ENCODE measurements around the gene BBS5.
A peak's percentile ranks its signal among the peaks of the same experiment; 100 is the strongest.
"Not testable (repeated sequence)": the region's sequence is repeated elsewhere in the genome, so short reads cannot be mapped to it uniquely, and the experiment has no call there.

Gene BBS5

DNA sequence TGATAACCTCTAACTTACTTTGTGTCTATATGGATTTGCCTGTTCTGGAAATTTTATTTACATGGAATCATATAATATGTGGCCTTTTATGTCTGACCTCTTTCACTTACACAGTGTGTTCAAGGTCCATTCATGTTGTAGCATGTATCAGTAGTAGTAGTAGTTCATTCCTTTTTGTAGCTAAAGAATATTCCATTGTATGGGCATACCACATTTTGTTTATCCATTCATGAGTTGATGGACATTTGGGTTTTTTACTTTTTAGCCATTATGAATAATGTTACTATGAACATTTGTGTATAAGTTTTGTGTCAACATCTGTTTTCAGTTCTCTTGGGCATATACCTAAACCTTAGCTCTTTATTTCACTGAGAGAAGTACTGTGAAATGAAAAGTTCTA, 11.5 kb downstream of the BBS5 start:
- no peak for DNase-seq

- DNase-seq: no peak
Measured at GRCh38 chr2:169491378-169491777, 12.1 kb downstream of the BBS5 start.

DNA sequence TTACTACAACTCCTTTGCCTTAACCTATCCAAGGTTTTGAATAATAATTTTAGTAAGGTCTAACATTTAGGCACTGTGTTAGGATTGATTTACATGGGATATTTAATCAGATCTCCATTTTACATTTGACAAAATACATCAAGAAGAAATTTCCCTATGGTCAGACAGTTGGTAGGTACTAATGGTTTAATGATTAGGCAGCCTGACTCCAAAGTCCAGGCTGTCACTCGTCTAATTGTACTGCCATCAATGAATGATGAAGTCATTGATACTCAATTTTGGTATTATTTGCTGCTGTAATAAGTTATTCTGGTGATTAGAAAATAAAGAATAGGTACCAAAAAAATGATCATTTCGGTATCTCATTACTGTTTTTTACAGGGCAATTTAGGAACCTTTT, 14.1 kb downstream of the BBS5 start:
- DNase-seq: no peak

GRCh38 chr2:169495310-169495928, 16.1 kb downstream of the BBS5 start:
- no peak for DNase-seq

GRCh38 chr2:169504651-169505050, 25.4 kb downstream of the BBS5 start:
- no peak for DNase-seq

DNA sequence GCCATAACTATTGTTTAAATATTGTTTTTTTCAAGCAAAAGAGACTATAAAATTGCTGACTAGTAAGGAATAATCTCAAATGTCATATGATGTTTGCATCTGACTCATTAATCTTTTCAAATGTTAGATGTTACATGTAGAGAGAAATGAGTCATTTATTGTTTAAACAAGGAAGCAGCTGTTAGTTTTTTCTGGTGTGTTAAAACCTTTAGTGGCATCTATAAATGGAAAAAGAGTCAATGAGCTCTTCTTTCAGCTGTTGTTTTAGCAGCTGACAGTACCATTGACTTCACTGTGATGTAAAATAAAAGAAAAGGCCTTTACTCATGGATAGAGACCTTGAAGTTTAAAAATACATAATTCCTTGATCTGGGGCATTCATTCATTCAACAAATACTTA, 28.4 kb downstream of the BBS5 start:
- peak; percentile 49 for DNase-seq

GRCh38 chr2:169509298-169509885, 30.1 kb downstream of the BBS5 start, which contains the start of gene KLHL41:
Gene KLHL41 (plus strand): TSS chr2:169509702. CDS start chr2:169509779, 77 bp downstream.
- no peak for DNase-seq

DNA sequence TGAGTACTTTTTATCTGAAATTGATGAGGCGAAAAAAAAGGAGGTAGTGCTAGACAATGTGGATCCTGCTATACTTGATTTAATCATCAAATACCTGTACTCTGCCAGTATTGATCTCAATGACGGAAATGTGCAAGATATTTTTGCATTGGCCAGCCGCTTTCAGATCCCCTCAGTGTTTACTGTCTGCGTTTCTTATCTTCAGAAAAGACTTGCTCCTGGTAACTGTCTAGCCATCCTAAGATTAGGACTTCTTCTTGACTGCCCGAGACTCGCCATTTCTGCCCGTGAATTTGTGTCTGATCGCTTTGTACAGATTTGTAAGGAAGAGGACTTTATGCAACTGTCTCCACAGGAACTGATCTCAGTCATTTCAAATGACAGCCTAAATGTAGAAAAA, 30.7 kb downstream of the BBS5 start:
- DNase-seq: no peak

GRCh38 chr2:169510496-169510895, 31.2 kb downstream of the BBS5 start:
- DNase-seq: no peak

- DNase-seq: no peak
Measured at GRCh38 chr2:169511818-169512217, 32.5 kb downstream of the BBS5 start.

- no peak for DNase-seq
Measured at GRCh38 chr2:169512525-169512924, 33.2 kb downstream of the BBS5 start.

GRCh38 chr2:169513094-169513493, 33.8 kb downstream of the BBS5 start:
- no peak for DNase-seq

GRCh38 chr2:169513926-169514325, 34.6 kb downstream of the BBS5 start:
- no peak for DNase-seq

DNA sequence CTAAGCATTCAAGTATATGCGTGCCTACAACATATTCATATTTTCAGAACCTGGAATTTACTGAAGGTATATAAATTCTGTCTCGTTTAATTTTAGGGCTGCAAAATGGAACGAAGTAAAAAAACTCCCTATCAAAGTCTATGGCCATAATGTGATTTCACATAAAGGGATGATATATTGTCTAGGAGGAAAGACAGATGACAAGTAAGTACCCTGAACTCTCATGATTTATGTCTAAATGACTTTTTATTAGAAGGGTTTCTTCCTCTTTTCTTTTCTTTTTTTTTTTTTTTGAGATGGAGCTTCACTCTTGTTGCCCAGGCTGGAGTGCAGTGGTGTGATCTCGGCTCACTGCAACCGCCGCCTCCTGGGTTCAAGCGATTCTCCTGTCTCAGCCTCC, 35.5 kb downstream of the BBS5 start:
- DNase-seq: not testable (repeated sequence)

GRCh38 chr2:169516488-169516995, 37.2 kb downstream of the BBS5 start:
- not testable (repeated sequence) for DNase-seq

GRCh38 chr2:169520896-169521295, 41.6 kb downstream of the BBS5 start:
- no peak for DNase-seq

DNA sequence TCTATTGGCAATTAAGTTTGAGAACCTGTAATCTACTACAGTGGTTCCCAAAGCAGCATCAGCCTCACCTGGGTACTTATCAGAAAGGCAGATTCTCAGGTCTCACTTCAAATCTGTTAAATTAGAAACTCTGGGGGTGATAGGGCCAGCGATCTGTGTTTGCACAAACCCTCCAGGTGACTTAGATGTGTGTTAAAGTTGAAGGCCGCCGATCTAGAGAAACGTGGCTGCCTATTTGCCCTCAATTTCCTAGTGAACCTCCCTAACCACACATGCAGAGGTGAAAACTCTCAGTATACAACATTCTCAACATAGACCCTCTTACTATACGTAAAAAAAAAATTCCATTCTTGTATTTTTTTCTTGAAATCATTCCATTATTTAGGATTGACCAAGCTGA, 44.4 kb downstream of the BBS5 start:
- no peak for DNase-seq

GRCh38 chr2:169525434-169525833, 46.1 kb downstream of the BBS5 start:
- no peak for DNase-seq

GRCh38 chr2:169526451-169526850, 47.2 kb downstream of the BBS5 start:
- no peak for DNase-seq

GRCh38 chr2:169528271-169528701, 49.0 kb downstream of the BBS5 start:
- DNase-seq: peak; percentile 49

DNA sequence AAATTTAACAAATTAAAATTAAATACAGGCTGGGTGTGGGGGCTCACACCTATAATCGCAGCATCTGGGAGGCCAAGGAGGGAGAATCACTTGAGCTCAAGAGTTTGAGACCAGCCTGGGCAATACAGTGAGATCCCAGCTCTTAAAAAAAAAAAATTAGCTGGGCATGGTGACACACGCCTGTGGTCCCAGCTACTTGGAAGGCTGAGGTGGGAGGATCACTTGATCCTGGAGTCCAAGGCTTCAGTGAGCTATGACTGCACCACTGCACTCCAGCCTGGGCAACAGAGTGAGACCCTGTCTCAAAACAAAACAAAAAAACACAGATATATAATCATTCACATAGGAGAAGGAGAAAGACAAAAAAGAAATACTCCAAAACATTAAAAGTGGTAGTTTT, 60.2 kb downstream of the BBS5 start:
- not testable (repeated sequence) for DNase-seq

DNA sequence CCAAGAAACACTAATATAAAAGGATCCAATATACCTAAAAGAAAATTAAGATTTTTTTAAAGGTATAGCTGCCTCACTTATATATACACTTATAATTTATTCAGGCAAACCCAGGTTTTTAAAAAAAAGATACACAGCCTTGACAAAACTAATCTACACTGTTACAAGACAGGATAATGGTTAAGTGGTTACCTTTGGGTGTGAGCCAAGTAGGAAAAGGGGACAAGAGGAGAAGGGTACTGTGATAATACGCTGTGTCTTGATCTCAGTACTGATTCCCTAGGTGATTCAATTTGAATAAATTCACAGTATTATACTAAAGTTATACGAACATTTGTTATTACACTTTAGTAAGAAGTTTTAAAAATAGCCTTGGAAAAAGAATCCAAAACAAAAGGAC, 60.9 kb downstream of the BBS5 start:
- no peak for DNase-seq

- DNase-seq: no peak
Measured at GRCh38 chr2:169542433-169542832, 63.1 kb downstream of the BBS5 start.

DNA sequence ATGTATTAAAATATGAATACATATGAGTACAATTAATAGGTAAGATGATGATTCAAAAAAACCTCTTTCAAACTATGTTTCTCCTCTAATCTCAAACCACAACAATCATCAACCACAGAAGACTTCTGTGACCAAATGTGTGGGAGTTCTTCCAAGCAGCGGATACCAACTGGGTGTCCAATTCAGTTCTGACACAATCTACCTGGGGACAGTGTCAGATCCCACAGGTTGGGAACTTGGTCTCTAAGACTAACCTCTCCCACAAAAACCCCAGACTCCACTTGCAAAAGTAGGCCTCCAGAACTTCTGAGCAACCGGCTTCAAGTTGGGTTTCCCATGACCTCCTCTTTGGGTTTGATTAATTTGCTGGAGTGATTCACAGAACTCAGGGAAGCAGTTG, 67.5 kb downstream of the BBS5 start:
- DNase-seq: no peak
